GM12891 (cell line): ENCODE measurements around the gene ALDH5A1.

Experiments
- POLR2A ChIP-seq: IDR thresholded peaks from 2 replicates; pipeline ENCODE4 v1.6.1; 2011; ENCODE audit warnings: low read depth, low read length, control low read depth
- POLR2AphosphoS5 ChIP-seq: IDR thresholded peaks from 2 replicates; pipeline ENCODE4 v1.6.1; 2011; ENCODE audit warnings: low read depth, low read length, control low read depth

- TF ChIP-seq POLR2AphosphoS5 (no peak), POLR2A (no peak)
These were observed 39.6 kb downstream of the ALDH5A1 start for GRCh38 chr6:24534329-24534728.
